Testis (tissue), 3 donors: Measurements from ENCODE around the gene CCNB2. TPM values are rescaled to one million over a fixed set of nuclear protein-coding genes. Genes with fewer than 3 reads are reported as not detected.
"Not testable (repeated sequence)": the region's sequence is repeated elsewhere in the genome, so short reads cannot be mapped to it uniquely, and the experiment has no call there.

Experiments used
- DNase-seq: peaks from one replicate; pipeline ENCODE4 v3.0.0-alpha.2; 2019
- H3K27ac ChIP-seq, 2 donors: fragments of 200-600 bp; sonication (generic); one replicate each; pipeline ENCODE4 v1.5.1; 2019
- H3K27me3 ChIP-seq: fragments of 200-600 bp; sonication (generic); one replicate; pipeline ENCODE4 v1.5.1; 2019
- H3K36me3 ChIP-seq: fragments of 200-600 bp; sonication (generic); one replicate; pipeline ENCODE4 v1.5.1; 2017; ENCODE audit warnings: low read depth; ENCODE audit errors: missing control alignments
- H3K4me1 ChIP-seq: fragments of 200-600 bp; sonication (generic); one replicate; pipeline ENCODE4 v1.5.1; 2019
- H3K4me3 ChIP-seq, 2 donors: fragments of 200-600 bp; sonication (generic); one replicate each; pipeline ENCODE4 v1.5.1; 2017 to 2019
- H3K9me3 ChIP-seq: fragments of 200-600 bp; sonication (generic); one replicate; pipeline ENCODE4 v1.5.1; 2017
- POLR2A ChIP-seq: fragments of 450-650 bp; IDR thresholded peaks from one replicate; pipeline ENCODE4 v1.6.1; 2017; ENCODE audit warnings: antibody characterized with exemption, mild to moderate bottlenecking, moderate library complexity
- WGBS, 2 donors: methylation state at CpG; one replicate each; pipeline ENCODE4 v1.1.5; 2018; 5-methylcytosine and 5-hydroxymethylcytosine counted together
- intact Hi-C: fragments of 100-400 bp; cut with DNase I; formaldehyde crosslinking; loops from one replicate; pipeline ENCODE4 v1.15.1; 2023; ENCODE audit warnings: low total_unique reads
- polyA plus RNA-seq: library from polyadenylated mRNA; stranded (reverse); fragments of 350-450 nt; fragmentation: Illumina TruSeq; extraction: RNeasy Lipid Tissue Mini Kit (QIAGEN cat#74804); gene quantifications from one replicate; pipeline ENCODE4 v1.2.3, GENCODE V29; 2014; ENCODE audit warnings: low read depth, low replicate concordance; ENCODE audit not compliant: insufficient read depth
- total RNA-seq, 2 donors: library from RNA; depleted of rRNA; stranded (reverse); fragments of >200 nt; gene quantifications; one replicate each; pipeline ENCODE4 v1.2.3, GENCODE V29; 2016
- TF ChIP-seq, protein P1 (sequence below), 3 experiments: fragments of 450-650 bp in 2 of 3; fragments of 200-600 bp in 1 of 3; sonication (generic) in 1 of 3; IDR thresholded peaks; one replicate each; pipeline ENCODE4 v1.5.1; 2016 to 2019; ENCODE audit warnings: antibody characterized with exemption in 3 of 3, mild to moderate bottlenecking in 2 of 3, moderate library complexity in 1 of 3

The CCNB2 gene
- total and polyA plus RNA-seq, 3 donors from 2014 or later: 47.2 to 179 (median 54.2) TPM

- Histone ChIP-seq H3K9me3 (no peaks in the 10 kb centered on the region), H3K4me1 (no peaks in the 10 kb centered on the region), H3K27ac (no peak overlapping the region), H3K27me3 (no peaks in the 10 kb centered on the region), H3K36me3 (no peaks in the 10 kb centered on the region), H3K4me3 (no peak overlapping the region)
- TF ChIP-seq, protein P1, sequence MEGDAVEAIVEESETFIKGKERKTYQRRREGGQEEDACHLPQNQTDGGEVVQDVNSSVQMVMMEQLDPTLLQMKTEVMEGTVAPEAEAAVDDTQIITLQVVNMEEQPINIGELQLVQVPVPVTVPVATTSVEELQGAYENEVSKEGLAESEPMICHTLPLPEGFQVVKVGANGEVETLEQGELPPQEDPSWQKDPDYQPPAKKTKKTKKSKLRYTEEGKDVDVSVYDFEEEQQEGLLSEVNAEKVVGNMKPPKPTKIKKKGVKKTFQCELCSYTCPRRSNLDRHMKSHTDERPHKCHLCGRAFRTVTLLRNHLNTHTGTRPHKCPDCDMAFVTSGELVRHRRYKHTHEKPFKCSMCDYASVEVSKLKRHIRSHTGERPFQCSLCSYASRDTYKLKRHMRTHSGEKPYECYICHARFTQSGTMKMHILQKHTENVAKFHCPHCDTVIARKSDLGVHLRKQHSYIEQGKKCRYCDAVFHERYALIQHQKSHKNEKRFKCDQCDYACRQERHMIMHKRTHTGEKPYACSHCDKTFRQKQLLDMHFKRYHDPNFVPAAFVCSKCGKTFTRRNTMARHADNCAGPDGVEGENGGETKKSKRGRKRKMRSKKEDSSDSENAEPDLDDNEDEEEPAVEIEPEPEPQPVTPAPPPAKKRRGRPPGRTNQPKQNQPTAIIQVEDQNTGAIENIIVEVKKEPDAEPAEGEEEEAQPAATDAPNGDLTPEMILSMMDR (IDR thresholded peaks at IDR 0.05): no peak
- TF ChIP-seq POLR2A: no peak
- intact Hi-C loops: no loop called here
- DNase-seq: no peak
- WGBS, 2 donors: 74 to 78% methylated on average over 8 to 9 of the region's 9 CpGs
These were observed 35.7 kb downstream of the CCNB2 start for GRCh38 chr15:59140422-59141226.

GRCh38 chr15:59143281-59143680 lies 38.3 kb downstream of the CCNB2 start:
- TF ChIP-seq POLR2A: no peak
- TF ChIP-seq, protein P1 (IDR thresholded peaks at IDR 0.05): no peak
- Histone ChIP-seq H3K4me1 (no peaks in the 10 kb centered on the region), H3K36me3 (no peaks in the 10 kb centered on the region), H3K27ac (no peak overlapping the region), H3K27me3 (no peaks in the 10 kb centered on the region), H3K9me3 (no peaks in the 10 kb centered on the region), H3K4me3 (no peak overlapping the region)
- 87 to 90% methylated on average over 5 of the region's 5 CpGs for WGBS, 2 donors
- no peak for DNase-seq
- intact Hi-C loops: no loop called here

GRCh38 chr15:59144594-59144993 lies 39.6 kb downstream of the CCNB2 start:
- H3K9me3 ChIP-seq, H3K27ac ChIP-seq, H3K4me3 ChIP-seq, H3K4me1 ChIP-seq, intact Hi-C loops, H3K27me3 ChIP-seq, H3K36me3 ChIP-seq: not testable (repeated sequence)
- TF ChIP-seq, protein P1 (IDR thresholded peaks at IDR 0.05): peak in 1 of 3 experiments; percentile 11
- 83% methylated on average over 10 of the region's 10 CpGs for WGBS, 2 donors
- peak; percentile 33 for DNase-seq

DNA sequence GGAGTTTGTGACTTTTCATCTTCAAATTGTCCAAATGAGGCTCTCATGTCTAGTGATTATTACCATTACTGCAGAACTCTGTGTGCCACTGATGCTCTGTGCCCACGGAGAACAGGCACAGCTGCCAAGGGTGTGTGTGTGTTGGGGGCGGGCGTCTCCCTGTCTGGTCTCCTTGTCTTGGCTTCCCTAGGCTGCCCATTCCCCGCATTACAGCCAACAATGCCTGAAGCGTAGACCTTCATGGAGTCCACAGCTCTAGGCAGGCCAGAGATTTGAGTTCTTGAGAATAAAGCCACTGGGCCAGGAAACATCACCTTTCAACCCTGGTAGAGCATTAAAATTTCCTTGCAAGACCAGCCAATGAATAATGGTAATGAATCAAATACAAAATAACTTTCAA lies 42.7 kb downstream of the CCNB2 start:
- Histone ChIP-seq H3K36me3 (no peaks in the 10 kb centered on the region), H3K4me3 (no peak overlapping the region), H3K27me3 (no peaks in the 10 kb centered on the region), H3K27ac (no peak overlapping the region), H3K4me1 (no peaks in the 10 kb centered on the region), H3K9me3 (no peaks in the 10 kb centered on the region)
- 78 to 90% methylated on average over 5 of the region's 5 CpGs for WGBS, 2 donors
- TF ChIP-seq, protein P1 (IDR thresholded peaks at IDR 0.05): no peak
- TF ChIP-seq POLR2A: no peak
- DNase-seq: no peak
- intact Hi-C loops: no loop called here
